DND-41 (cell line): Measurements from ENCODE around the gene DDN.

Experiments
- ATAC-seq: fragments of 200-7000 bp; cut with Tn5 transposase; 3 replicates; pipeline ENCODE4 v1.9.1; 2021; ENCODE audit warnings: low read depth; ENCODE audit not compliant: insufficient read depth
- DNase-seq: peaks from one replicate; pipeline ENCODE4 v3.0.0-alpha.2; 2020
- H2AFZ ChIP-seq: 2 replicates; pipeline ENCODE4 v1.6.0; 2012; ENCODE audit warnings: low read depth, low read length
- H3K27ac ChIP-seq: 2 replicates; pipeline ENCODE4 v1.5.1; 2012; ENCODE audit warnings: low read length, inconsistent platforms
- H3K27me3 ChIP-seq: fragments of 200-600 bp; sonication (generic); 2 replicates; pipeline ENCODE4 v1.6.0; 2012; ENCODE audit warnings: low read length, mild to moderate bottlenecking, inconsistent platforms; ENCODE audit not compliant: insufficient read depth, poor library complexity
- H3K36me3 ChIP-seq: 2 replicates; pipeline ENCODE4 v1.5.1; 2012; ENCODE audit warnings: low read length, inconsistent platforms; ENCODE audit not compliant: insufficient read depth
- H3K4me1 ChIP-seq: 2 replicates; pipeline ENCODE4 v1.5.1; 2012; ENCODE audit warnings: mild to moderate bottlenecking, low read length; ENCODE audit not compliant: insufficient read depth
- H3K4me2 ChIP-seq: 2 replicates; pipeline ENCODE4 v1.6.0; 2012; ENCODE audit warnings: mild to moderate bottlenecking, moderate library complexity, low read length, inconsistent platforms; ENCODE audit not compliant: insufficient read depth
- H3K4me3 ChIP-seq, 2 experiments: fragments of 200-600 bp in 1 of 2; shearing (Covaris generic) in 1 of 2; 2 replicates each; pipeline ENCODE4 v1.5.1; 2012 to 2016; ENCODE audit warnings: inconsistent platforms in 2 of 2, low read length in 2 of 2, mild to moderate bottlenecking in 2 of 2, low read depth in 1 of 2, moderate library complexity in 1 of 2
- H3K79me2 ChIP-seq: 2 replicates; pipeline ENCODE4 v1.6.0; 2012; ENCODE audit warnings: low read length, inconsistent platforms; ENCODE audit not compliant: insufficient read depth
- H3K9ac ChIP-seq: 2 replicates; pipeline ENCODE4 v1.6.0; 2012; ENCODE audit warnings: low read depth, mild to moderate bottlenecking, inconsistent platforms, low read length, moderate library complexity
- H3K9me3 ChIP-seq: 2 replicates; pipeline ENCODE4 v1.5.1; 2012; ENCODE audit warnings: low read length, moderate library complexity, mild to moderate bottlenecking, inconsistent platforms; ENCODE audit not compliant: insufficient read depth, severe bottlenecking
- H4K20me1 ChIP-seq: 2 replicates; pipeline ENCODE4 v1.6.0; 2012; ENCODE audit warnings: low read length; ENCODE audit not compliant: insufficient read depth
- EZH2 ChIP-seq: IDR thresholded peaks from 3 replicates; pipeline ENCODE4 v1.6.1; 2012; ENCODE audit warnings: borderline replicate concordance, low read depth, mild to moderate bottlenecking, moderate library complexity, low read length, inconsistent platforms; ENCODE audit not compliant: severe bottlenecking
- TF ChIP-seq, protein P1 (sequence below): IDR thresholded peaks from 2 replicates; pipeline ENCODE4 v1.5.1; 2012; ENCODE audit warnings: borderline replicate concordance, low read length, moderate library complexity, mild to moderate bottlenecking; ENCODE audit not compliant: poor library complexity, severe bottlenecking; ENCODE audit errors: extremely low read depth

DDN gene

DNA sequence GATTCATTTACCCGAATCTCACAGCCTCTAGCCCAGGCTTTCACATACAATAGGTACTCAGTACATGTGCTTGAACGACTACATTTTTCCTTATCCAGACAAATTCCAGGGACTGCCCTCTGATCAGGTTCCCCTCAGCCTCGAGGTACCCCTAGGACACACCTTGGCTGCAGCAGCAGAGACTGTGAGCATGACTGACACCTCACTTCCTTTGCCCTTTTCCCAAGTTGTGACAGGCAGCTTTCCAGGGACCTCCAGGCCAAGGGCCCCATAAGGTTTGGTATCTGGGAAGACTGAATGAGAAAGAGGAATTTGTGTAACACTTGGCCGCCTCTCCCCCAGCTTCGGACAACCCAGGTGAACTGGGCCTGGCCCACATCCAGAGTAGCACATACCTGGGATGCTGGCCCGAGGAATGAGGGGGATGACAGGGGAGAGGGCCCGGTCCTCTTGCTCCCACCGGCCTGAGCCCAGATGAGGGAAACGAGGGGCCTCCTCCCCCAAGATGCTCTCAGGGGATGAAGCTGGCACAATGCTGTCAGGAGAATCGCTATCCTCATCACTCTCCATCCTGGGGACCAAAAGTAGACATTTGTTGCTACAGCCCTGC, 29.6 kb upstream of the DDN start:
- Histone ChIP-seq H3K4me3 (no peak overlapping the region), H3K36me3 (peaks cover 99% of the 10 kb centered on the region), H3K27me3 (no peaks in the 10 kb centered on the region), H3K9me3 (no peaks in the 10 kb centered on the region), H4K20me1 (peaks cover 57% of the 10 kb centered on the region), H3K79me2 (0 out of 2 replicates have a peak, but pooled peaks cover 4% of the 10 kb centered on the region), H2AFZ (no peak overlapping the region), H3K4me2 (no peak overlapping the region), H3K27ac (no peak overlapping the region), H3K4me1 (no peaks in the 10 kb centered on the region), H3K9ac (no peak overlapping the region)
- DNase-seq: no peak
- TF ChIP-seq, protein P1, sequence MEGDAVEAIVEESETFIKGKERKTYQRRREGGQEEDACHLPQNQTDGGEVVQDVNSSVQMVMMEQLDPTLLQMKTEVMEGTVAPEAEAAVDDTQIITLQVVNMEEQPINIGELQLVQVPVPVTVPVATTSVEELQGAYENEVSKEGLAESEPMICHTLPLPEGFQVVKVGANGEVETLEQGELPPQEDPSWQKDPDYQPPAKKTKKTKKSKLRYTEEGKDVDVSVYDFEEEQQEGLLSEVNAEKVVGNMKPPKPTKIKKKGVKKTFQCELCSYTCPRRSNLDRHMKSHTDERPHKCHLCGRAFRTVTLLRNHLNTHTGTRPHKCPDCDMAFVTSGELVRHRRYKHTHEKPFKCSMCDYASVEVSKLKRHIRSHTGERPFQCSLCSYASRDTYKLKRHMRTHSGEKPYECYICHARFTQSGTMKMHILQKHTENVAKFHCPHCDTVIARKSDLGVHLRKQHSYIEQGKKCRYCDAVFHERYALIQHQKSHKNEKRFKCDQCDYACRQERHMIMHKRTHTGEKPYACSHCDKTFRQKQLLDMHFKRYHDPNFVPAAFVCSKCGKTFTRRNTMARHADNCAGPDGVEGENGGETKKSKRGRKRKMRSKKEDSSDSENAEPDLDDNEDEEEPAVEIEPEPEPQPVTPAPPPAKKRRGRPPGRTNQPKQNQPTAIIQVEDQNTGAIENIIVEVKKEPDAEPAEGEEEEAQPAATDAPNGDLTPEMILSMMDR: no peak
- TF ChIP-seq EZH2: no peak
- no peak for ATAC-seq

DNA sequence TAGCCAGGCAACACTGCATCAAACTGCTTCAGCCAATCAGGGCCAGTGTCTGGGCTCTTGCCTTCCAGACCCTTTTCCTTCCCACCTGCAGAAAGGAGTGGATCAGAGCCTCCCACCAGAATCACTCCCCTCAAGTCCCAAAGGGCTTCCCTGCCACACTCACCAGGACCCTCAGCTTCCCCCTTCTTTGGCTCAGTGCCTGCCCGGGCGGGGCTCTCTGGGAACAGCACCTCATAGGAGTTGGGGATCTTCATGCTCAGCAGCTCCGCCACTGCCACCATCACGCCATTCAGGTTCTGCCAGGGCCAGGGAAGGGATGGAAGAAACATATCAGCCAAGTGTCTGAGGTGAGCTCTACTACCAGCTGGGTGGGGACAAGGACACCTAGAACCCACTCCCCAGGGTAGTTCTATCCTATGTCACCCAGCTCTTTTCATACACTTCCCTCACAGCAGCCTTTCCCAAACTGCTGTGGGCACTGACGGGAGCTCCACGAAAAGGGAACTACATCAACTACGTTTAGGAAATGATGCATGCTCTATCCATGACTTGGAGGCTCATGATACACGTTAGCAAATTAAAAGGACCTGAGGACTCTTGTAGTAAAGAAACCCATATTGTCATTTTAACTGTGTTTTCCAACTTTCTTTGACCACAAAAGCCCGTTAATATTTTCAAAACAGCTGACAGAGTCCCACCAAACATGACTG, 28.8 kb upstream of the DDN start:
- no peak overlapping the region for H3K4me2 ChIP-seq
- H3K79me2 ChIP-seq: 0 out of 2 replicates have a peak, but pooled peaks cover 4% of the 10 kb centered on the region
- H3K27me3 ChIP-seq: no peaks in the 10 kb centered on the region
- DNase-seq (no peak), ATAC-seq (no peak)
- H4K20me1 ChIP-seq: peaks cover 51% of the 10 kb centered on the region
- no peak for TF ChIP-seq EZH2
- TF ChIP-seq, protein P1: no peak
- H3K27ac ChIP-seq: no peak overlapping the region
- H3K4me3 ChIP-seq: no peak overlapping the region
- peaks cover 98% of the 10 kb centered on the region for H3K36me3 ChIP-seq
- H3K4me1 ChIP-seq: no peaks in the 10 kb centered on the region
- no peaks in the 10 kb centered on the region for H3K9me3 ChIP-seq
- no peak overlapping the region for H3K9ac ChIP-seq
- H2AFZ ChIP-seq: no peak overlapping the region

DNA sequence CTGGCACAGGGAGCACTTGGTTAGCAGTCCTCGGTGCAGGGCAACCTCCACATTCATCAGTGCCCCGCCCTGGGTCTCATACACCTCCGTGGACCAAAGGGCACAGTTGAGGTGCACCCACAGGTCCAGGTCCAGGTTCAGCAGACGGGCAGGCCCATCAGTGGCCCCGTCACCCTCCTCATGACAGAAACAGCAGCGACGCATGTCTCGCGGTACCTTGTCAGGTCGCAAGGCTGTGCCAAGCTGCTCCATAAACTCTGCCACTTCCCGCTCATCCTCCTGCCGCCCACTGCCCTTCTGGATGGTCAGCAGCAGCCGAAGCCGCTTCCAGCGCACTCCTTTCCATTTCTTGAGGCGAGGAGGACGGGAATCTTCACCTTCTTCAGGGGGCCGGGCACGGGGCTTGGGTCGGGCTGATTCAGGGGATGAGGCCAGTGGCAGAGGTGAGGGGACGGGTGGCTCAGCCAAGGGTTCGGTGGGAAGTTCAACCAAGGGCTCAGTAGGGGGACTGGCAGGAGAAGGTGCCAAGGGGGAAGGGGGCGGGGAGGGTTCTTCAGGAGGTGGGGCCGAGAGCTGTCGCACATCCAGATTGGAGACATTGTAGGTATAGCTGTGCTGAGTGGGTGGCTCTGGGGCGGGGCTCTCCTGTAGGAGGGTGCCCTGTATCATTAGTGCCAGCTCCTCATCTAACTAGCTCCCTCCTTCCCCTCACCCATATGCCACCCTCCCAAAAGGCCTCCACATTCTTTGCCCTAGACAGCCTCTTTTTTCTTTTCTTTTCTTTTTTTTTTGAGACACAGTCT, 27.7 kb upstream of the DDN start:
- DNase-seq (no peak), ATAC-seq (no peak)
- Histone ChIP-seq H3K4me1 (no peaks in the 10 kb centered on the region), H3K27me3 (no peaks in the 10 kb centered on the region), H3K4me3 (no peak overlapping the region), H2AFZ (no peak overlapping the region), H3K9ac (no peak overlapping the region), H4K20me1 (peaks cover 40% of the 10 kb centered on the region; the same call in 1 of the 2 replicates), H3K4me2 (no peak overlapping the region), H3K9me3 (no peaks in the 10 kb centered on the region), H3K79me2 (0 out of 2 replicates have a peak, but pooled peaks cover 4% of the 10 kb centered on the region), H3K36me3 (peaks cover 98% of the 10 kb centered on the region), H3K27ac (no peak overlapping the region)
- no peak for TF ChIP-seq EZH2
- TF ChIP-seq, protein P1: no peak
